ENCODE data around the gene XPO6. TPM values are rescaled to one million over a fixed set of nuclear protein-coding genes. Genes with fewer than 3 reads are reported as not detected.

XPO6 gene
- total and polyA plus RNA-seq, 2 of the 13 experiments (the other 11 are each of a cell fraction or from before 2014, with no cell fraction given): 109 to 129 TPM

- TF ChIP-seq ZNF609 (CRISPR knock-in tag; IDR thresholded peaks at IDR 0.05; ENCODE audit: borderline replicate concordance): peak; percentile 64
- peak; percentile 76 for TF ChIP-seq NR2C2 (CRISPR knock-in tag; IDR thresholded peaks at IDR 0.05; ENCODE audit: borderline replicate concordance)
- TF ChIP-seq NFAT5 (CRISPR knock-in tag; IDR thresholded peaks at IDR 0.05): no peak
- TF ChIP-seq CENPX (CRISPR knock-in tag; IDR thresholded peaks at IDR 0.05): no peak
- TF ChIP-seq ZNF260 (CRISPR knock-in tag; IDR thresholded peaks at IDR 0.05; ENCODE audit: borderline replicate concordance, low read depth): no peak
- no peak for TF ChIP-seq SMARCE1 (IDR thresholded peaks at IDR 0.05; ENCODE audit: borderline replicate concordance)
- TF ChIP-seq IKZF5 (CRISPR knock-in tag; IDR thresholded peaks at IDR 0.05): peak; percentile 85; the same call in 1 of the 2 replicates
- TF ChIP-seq TFDP2 (CRISPR knock-in tag; IDR thresholded peaks at IDR 0.05): peak; percentile 69; the same call in 1 of the 2 replicates
- TF ChIP-seq ZNF543 (CRISPR knock-in tag; IDR thresholded peaks at IDR 0.05): peak; percentile 81; the same call in 1 of the 2 replicates
- no peak for TF ChIP-seq ZNF768 (CRISPR knock-in tag; IDR thresholded peaks at IDR 0.05)
- peak in 1 of 2 experiments; percentile 50; a peak in 2 of 4 replicates for TF ChIP-seq ATF4 (CRISPR knock-in tag; IDR thresholded peaks at IDR 0.05)
- peak; percentile 75 for TF ChIP-seq ZBTB14 (CRISPR knock-in tag; IDR thresholded peaks at IDR 0.05)
Measured at GRCh38 chr16:28211758-28212531, at the start of gene XPO6 (continued).
